ENCODE measurements around the gene SLC26A9.

DNA sequence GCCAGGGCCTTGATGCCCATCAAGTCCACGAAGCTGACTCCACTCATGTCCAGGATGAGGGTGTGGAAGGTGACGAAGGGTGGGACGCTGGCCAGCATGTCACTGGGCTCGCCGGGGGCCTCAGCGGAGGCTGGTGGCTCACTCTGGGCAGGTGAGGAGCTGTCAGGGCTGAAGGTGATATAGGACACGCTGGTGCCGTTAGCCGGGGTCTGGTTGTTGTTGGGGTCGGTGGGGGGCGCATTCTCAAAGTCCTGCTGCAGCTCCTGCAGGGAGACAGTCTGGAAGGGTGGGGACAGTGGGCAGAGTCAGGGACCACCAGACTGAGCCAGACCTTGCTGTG is 21.7 kb downstream of the SLC26A9 start:
- TF ChIP-seq, protein P1, sequence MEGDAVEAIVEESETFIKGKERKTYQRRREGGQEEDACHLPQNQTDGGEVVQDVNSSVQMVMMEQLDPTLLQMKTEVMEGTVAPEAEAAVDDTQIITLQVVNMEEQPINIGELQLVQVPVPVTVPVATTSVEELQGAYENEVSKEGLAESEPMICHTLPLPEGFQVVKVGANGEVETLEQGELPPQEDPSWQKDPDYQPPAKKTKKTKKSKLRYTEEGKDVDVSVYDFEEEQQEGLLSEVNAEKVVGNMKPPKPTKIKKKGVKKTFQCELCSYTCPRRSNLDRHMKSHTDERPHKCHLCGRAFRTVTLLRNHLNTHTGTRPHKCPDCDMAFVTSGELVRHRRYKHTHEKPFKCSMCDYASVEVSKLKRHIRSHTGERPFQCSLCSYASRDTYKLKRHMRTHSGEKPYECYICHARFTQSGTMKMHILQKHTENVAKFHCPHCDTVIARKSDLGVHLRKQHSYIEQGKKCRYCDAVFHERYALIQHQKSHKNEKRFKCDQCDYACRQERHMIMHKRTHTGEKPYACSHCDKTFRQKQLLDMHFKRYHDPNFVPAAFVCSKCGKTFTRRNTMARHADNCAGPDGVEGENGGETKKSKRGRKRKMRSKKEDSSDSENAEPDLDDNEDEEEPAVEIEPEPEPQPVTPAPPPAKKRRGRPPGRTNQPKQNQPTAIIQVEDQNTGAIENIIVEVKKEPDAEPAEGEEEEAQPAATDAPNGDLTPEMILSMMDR (IDR thresholded peaks at IDR 0.05 in 2 of 3, conservative IDR thresholded peaks at IDR 0.05 in 1 of 3; ENCODE audit: insufficient read depth in 2 of 3, low read depth in 1 of 3, low read length in 3 of 3), result no peak
- TF ChIP-seq, protein P2, sequence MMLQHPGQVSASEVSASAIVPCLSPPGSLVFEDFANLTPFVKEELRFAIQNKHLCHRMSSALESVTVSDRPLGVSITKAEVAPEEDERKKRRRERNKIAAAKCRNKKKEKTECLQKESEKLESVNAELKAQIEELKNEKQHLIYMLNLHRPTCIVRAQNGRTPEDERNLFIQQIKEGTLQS (IDR thresholded peaks at IDR 0.05), result no peak
- TF ChIP-seq, protein P2 (CRISPR knock-in tag; conservative IDR thresholded peaks at IDR 0.05), result no peak
- TF ChIP-seq, protein P3, sequence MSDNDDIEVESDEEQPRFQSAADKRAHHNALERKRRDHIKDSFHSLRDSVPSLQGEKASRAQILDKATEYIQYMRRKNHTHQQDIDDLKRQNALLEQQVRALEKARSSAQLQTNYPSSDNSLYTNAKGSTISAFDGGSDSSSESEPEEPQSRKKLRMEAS (CRISPR knock-in tag; IDR thresholded peaks at IDR 0.05), result no peak
- TF ChIP-seq, protein P4, sequence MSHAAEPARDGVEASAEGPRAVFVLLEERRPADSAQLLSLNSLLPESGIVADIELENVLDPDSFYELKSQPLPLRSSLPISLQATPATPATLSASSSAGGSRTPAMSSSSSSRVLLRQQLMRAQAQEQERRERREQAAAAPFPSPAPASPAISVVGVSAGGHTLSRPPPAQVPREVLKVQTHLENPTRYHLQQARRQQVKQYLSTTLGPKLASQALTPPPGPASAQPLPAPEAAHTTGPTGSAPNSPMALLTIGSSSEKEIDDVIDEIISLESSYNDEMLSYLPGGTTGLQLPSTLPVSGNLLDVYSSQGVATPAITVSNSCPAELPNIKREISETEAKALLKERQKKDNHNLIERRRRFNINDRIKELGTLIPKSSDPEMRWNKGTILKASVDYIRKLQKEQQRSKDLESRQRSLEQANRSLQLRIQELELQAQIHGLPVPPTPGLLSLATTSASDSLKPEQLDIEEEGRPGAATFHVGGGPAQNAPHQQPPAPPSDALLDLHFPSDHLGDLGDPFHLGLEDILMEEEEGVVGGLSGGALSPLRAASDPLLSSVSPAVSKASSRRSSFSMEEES (CRISPR knock-in tag; IDR thresholded peaks at IDR 0.05), result no peak
